GM18502 (cell line): Measurements from ENCODE around the gene SLC7A5.
A peak's percentile ranks its signal among the peaks of the same experiment; 100 is the strongest.
"Not testable (repeated sequence)": the region's sequence is repeated elsewhere in the genome, so short reads cannot be mapped to it uniquely, and the experiment has no call there.

Experiments used
- ATAC-seq: cut with Tn5 transposase; IDR thresholded peaks from one replicate; pipeline ENCODE4 v1.9.1; 2021; ENCODE audit warnings: mild to moderate bottlenecking; ENCODE audit not compliant: unreplicated experiment, poor library complexity

Gene SLC7A5

DNA sequence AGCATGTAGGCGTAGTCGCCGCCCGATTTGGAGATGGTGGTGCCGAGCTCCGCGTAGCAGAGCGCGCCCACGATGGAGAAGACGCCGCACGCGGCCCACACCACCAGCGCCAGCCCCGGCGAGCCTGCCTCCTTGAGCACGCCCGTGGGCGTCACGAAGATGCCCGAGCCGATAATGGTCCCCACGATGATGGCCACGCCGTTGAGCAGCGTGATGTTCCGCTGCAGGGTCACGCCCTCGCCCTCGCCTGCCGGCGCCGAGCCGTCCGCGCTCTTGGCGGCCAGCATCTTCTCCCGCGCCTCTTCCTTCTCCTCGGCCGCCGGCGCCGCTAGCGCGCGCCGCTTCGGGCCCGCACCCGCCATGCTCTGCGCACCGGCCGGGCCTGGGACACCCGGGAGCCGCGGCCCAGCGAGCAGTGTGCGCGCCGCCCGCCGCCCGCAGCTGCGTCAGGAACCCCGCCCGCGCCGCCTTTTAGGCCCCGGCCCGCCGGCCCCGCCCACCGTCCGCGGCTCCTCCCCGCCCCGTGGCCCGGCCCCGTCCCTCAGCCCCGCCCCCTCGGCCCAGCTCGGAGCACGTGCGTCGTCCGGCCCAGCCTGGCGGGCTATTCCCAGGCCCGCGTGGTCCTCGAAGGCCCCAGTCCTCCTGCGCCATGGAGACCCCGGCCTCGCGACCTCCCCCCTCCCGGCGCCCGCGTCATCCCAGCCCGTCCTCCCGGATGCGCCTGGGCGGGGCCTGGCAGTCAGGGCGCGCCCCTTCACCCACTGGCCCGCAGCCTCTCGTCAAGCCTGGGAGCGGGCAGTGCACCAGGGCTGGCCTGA lies at the start of gene SLC7A5:
SLC7A5 (minus strand) TSS at position 447 of the 818 bp plus-strand sequence; CDS start at position 362, 85 bp downstream.
- ATAC-seq, result peak; percentile 56

DNA sequence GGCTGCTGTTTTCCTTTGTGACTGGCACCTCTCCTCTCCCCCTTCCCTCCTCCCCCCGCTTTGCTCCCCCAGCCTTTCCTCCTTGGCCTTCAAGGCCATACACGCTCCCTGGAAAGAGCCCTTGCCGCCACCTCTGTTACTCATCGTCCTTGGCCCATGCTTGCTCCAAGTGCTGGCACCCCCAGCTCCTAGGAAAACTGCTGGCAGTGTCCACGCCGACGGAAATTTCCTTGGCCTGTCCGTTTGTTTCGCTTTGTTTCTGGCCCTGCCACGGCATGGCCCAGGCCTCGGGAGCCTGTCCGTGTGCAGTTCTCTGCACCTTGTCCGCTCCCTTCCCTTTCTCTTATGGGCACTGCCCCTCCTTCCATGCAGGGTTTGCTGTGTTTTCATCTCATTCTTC lies 49.0 kb upstream of the SLC7A5 start:
- ATAC-seq, result no peak

DNA sequence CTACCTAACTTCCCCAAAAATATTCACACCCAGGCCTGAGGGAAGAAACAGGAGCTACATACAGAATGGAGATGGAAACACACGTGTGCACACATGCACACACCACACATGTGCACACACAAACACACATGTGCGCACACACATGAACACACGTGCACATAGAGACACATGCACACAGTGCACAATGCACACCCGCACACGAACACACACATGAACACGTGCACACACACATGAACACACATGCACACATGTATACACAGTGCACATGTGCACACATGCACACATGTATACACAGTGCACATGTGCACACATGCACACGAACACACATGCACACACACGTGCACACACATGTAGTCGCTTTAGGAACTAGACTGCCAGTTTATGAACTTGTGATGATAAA lies 48.2 kb upstream of the SLC7A5 start:
- ATAC-seq, result no peak

DNA sequence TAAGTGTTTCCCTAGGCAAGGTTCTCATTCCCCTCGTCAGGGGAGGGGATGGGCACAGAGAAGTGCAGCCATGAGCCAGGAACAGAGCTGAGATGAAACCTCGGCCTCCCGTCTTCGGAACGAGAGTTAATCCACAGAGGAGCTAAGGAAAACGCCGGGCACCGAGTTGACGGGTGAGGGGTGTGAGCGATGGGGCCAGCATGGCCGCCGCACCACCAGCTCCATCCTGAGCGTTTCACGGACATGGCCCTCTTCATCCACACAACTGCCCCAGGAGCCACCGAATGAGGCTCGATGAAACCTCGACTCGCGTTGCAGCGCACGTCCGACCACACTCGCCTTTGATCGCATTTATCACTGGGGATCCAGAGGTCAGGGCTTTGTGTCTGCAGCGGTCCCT lies 45.5 kb upstream of the SLC7A5 start:
- ATAC-seq, result no peak

DNA sequence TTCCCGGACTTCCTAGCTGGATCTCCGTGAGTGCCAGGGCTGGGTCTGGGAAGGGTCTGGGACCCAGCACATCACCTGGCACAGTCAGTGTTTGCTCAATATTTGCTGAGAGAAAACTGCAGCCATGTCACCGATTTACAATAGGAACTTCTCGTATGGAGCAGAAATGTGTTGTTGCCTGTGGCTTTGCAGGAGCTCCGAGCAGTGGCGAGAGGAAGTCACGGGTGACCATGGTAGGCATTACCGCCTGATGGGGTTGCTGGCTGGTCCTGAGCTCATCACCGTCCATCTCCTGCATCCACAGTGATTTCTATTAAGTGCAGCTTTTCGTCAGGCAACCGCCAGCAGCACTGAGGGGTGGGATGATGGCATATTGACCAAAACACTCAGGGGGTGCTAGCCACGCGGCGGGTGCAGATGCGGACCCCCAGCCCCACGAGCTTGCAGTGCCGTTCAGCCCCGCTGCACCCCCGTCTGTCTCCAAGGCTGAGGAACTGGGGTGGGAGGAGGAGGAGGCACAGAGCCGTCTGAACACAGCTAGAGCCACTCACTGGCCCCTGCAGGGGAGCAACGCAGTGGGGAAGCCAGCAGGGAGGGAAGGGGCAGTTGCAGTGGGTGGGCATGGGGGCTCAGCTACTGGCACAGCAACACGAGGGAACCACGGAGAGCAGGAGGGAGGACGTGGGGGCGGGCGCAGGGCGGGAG lies 44.9 kb upstream of the SLC7A5 start:
- ATAC-seq, result not testable (repeated sequence)

DNA sequence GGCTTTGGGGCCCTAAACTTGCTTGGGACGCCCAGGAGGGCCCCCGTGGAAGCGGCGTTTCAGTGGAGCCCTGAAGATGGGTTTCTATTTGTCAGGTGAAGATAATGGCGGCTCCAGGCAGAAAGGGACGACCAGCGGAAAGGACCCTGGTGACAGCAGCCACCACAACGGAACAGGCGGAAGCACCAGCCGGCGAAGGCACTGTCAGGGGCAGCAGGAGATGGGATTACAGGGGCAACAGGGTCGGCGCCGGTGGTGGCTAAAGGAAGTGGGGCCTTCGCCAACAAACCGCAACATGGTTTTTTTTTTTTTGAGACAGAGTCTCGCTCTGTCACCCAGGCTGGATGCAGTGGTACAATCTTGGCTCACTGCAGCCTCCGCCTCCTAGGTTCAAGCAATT lies 43.4 kb upstream of the SLC7A5 start:
- ATAC-seq, result not testable (repeated sequence)

DNA sequence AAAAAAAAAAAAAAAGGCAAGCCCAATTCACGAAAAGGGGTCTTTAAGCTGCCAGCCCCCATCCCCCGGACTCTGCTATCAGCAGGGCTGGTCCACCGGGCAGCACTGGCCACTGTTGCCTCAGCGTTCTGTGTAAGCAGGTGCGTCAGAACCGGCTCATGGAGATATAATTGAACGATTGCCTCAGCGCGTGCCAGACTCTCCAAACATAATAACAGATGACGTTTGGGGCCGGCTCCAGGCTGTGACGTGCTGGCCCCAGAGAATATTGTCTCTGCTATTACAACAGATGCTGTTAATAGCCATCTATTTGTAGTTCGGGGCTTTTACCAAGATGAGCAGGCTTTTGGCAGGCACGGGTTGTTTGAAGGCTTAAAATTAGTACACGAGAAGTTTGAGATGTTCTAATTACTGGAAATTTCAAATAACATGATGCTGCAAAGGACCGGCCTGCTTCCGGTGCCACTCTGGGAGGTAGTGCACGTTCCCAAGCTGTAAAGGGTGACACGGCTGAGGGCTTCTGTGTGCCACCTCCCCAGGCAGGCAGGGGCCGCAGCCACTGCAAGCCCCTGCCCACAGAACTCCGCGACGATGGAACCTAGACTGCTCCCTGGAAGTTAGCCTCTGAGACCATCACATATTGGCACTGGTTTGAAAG lies 41.9 kb upstream of the SLC7A5 start:
- ATAC-seq, result not testable (repeated sequence)

DNA sequence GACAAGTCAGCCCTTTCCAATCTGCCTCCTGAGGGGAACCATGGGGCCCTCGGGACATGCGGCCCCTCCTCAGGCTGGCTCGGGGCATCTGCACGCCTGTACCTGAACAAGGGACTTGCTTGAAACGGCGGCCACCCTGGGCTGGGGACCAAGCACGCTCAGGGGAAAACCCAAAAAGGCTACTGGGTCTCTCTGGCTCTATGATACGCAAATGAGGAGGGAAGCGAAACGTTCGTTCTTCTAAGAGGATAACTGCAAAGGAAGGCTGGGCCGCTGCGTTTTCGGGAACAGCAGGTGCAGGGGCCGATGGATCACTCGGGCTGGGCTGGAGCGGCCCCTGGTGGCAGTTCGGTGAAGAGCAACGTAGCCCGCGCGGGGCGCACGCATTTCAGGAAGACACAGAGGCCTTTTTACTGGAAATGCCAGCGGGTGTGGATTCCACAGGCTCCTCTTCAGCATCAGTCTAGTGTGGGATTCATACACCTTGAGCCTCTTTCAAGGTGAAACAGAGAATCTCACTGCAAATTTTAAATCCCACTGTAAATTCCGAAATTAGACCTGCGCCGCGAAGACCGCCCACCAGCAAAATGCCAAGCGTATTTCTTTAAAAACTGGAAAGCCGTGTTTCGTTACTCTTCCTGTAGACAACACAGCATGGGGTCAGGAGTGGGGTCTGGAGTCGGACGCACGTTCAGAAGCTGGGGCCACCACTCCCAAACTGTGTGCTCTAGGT lies 40.1 kb upstream of the SLC7A5 start:
- peak; percentile 85 for ATAC-seq

DNA sequence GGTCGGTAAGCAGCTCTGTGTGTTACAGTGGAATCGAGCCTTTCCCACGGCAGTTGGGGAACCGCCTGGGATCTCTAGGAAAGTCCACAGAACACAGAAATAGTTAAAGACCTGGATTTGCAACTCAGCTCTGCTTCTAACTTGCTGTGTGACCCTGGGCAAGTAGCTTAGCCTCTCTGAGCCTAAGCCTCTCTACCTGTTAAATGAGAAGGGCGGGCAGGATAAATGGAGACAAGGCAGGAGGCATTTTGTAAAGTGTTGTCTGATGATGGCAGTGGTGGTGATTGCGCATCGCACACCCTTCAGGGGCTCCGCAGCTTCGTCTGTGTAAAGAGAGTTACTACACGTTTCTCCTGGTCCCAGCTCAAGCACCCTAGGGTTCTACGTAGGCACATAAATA lies 38.8 kb upstream of the SLC7A5 start:
- not testable (repeated sequence) for ATAC-seq

DNA sequence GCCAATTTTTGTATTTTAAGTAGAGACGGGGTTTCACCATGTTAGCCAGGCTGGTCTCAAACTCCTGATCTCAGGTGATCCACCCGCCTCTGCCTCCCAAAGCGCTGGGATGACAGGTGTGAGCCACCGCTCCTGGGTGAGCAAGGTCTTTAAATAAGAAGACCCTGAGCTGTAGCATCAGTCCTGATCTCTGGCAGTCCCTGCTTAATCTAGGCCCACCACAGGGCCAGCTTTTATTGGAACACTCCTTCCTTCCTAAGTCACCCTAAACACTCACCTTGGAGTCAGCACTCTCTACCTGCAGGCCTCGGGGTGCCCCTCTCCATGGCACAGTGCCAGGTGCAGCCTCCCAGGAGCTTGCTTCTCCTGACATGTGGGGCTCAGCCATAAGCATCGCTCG lies 36.2 kb upstream of the SLC7A5 start:
- not testable (repeated sequence) for ATAC-seq

DNA sequence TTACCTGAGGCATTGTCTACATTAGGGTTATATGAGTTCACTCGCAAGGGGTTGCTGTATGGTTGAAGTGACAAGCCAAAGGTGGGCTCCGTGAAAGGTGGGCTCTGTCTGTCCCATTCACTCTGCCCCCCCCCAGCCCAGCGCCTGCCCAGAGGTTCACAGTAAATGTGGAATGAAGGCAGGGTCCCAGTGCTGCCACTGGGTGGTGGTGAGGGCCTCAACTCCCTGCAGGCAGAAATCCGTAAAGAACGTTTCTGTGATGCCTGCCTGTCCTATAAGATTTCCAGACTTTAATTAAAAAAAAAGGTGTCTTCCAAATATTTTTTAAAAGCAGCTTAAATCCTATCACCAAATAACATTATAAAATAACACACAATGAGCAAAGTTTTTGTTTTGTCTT lies 35.7 kb upstream of the SLC7A5 start:
- not testable (repeated sequence) for ATAC-seq

DNA sequence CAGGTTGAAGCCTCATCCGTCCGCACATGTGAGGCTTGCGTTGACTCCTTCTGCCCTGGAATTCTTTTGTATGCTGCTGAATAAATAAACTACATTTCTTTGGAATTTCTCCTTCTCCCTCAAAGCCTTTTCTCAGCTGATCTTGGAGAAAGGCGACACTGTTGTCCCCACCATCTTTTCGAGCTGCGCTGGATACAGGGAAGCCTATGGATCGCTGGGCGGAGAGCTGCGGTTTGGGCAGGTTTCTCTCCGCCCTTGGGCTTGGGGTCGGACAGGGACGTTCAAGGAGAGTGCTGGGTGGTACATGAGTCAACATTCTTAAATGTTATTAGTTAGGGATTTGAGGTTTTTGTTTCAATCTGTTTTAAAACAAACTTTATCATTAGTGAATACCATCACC lies 31.2 kb upstream of the SLC7A5 start:
- not testable (repeated sequence) for ATAC-seq

DNA sequence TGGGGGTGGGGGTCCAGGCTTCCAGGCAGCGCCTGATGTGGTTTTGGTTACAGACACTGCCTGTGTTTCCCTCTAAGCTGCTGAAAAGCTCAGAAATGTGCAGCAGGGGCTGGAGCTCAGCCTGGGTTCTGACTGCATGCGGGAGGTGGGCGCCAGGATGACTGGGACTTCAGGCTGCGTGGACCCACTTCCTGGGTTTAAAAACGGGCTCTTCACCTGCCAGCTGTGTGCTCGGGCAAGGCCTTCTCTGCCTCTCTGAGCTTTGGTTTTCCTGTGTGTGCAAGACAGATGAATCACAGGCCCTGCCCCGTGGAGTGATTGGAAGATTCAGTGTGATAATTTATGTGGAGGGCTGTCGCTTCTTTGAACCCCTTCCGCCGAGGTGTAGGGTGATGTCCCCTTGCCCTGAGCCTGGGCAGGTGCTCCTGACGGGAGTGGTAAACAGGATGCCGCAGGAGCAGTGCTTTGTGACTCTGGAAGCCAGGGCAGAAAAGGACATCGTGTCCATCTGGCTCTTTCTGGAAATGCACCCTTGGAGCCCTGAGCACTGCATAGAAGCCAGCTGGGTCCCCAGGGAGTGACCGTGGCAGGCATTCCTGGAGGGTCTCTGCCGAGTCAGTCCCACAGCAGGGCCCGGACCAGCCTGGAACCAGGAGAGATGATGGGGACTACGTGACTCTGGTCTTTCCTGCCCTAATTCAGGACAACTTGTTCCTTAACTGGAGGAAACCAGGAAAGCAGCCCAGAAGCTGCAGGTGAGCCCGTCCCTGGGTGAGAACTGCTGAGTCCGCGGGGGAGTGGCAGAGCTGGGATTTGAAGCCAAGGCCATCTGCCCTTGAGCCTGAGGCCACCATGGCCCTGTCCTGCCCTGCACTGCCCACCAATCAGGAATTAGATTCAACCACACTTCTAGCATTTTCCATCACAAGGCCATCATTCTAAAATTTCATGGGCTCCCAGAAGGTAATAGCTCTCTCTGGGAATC lies 28.5 kb upstream of the SLC7A5 start:
- ATAC-seq, result no peak

DNA sequence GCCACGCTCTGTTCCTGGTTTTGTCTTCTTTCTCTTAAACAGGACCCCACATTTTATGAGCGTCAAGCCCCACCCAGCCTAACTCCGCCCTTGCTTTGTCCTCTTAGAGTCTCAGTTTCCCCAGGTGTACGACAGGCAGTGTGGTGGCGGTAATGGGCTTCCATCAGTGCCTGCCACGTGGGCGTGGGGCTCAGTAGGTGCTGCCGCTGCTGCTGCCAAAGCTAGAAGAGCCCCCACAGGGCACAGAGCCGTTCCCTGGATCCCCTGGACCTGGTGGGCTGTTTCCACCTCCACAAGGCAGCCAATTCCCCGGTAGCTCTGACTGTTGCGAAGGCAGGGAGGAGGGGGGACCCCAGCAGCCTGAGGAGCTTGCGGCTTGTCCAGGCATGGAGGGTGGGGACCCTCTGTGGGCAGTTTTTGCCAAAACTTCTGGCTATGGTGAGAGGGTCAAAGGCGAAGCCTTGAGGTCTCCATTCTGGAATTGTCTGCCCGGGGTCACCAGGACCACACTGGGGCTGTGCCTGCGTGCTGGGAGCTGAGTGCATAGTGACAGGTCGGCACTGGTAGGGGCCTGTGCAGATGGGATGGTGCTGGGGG lies 27.7 kb upstream of the SLC7A5 start:
- ATAC-seq, result not testable (repeated sequence)

DNA sequence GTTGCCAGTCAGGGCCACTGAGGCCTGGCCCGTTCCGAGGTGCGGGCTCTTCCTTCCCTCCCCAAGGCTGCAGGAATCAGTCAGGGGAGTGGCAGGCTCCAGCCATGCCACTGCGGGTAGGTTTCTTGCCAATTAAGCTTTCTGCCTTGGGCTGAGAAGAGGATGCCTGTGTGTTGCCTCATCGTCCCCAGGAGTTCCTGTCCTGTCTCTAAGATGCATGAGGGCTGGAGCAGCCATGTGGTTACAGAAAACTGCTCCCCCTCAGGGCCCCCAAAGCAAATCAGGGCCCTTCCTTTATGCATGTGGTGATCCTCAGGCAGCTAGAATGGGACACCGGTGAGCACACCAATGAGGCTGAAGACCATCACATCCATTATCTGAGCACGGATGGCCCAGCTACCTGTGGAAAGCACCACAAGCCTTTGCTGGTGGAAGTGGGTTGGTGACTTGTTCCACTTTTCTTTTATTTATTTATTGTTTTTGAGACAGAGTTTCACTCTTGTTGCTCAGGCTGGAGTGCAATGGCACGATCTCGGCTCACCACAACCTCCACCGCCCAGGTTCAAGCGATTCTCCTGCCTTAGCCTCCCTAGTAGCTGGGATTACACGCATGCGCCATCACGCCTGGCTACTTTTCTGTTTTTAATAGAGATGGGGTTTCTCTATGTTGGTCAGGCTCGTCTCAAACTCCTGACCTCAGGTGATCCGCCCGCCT lies 27.0 kb upstream of the SLC7A5 start:
- not testable (repeated sequence) for ATAC-seq

DNA sequence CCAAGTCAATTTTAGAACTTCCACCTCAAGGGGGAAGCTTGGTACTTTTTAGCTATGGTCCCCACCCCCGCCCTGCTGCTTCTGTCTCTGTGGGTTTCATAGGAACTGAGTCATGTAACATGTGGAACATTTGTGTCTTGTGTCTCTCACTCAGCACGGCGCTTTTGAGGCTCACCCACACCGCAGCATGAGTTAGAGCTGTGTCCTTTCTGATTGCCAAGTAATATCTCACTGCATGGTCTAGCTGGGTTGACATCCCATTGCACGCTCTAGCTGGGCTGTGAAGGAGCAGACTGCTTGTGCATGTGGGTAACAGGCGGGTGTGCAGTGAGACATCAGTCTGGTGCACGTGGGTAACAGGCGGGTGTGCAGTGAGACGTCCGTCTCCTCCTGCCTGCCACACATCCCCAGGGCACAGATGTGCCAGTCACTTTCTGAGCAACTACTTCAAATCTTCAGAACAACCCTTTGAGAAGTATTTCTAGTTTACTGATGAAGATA lies 26.4 kb upstream of the SLC7A5 start:
- peak; percentile 76 for ATAC-seq

DNA sequence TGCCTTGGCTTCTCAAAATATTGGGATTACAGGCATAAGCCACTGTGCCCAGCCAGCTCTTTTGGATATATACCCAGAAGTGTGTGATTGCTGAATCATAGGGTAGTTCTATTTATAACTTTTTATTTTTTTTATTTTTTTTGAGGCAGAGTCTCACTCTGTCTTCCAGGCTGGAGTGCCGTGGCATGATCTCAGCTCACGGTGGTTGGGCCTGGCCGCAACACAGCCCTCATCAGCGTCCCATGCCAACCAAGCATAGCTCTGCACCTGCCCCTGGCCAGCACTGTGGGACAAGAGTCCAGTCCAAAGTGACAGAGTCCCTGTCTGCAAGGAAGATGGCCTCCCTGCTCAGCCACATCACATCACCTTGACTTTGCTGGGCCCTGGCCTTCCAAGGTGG lies 24.7 kb upstream of the SLC7A5 start:
- ATAC-seq, result not testable (repeated sequence)

DNA sequence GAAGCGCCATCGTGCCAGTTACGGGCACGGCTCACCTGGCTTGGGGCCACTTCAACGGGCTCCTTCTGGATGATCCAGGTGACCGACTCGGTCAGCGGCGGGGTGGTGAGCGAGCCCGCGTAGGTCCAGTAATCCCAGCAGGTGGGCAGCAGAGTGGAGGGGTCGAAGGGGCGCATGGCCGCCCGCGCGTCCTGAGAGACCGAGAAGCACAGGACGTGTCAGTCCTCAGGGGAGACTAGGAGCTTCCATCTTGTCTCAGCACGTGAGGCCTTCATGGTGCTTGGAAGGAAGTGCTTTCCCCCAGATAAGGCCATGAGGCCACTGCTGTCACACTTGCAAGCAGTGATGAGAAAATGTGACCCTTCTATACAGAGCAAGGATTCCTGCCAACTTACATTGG lies 22.5 kb upstream of the SLC7A5 start:
- ATAC-seq, result no peak
